Breast epithelium (tissue), 3 donors: Measurements from ENCODE around the gene LRP2.

Experiments
- CTCF ChIP-seq, 3 donors: fragments of 450-650 bp; IDR thresholded peaks; one replicate each; pipeline ENCODE4 v1.5.1; 2016 to 2017; ENCODE audit warnings: antibody characterized with exemption in 3 of 3, mild to moderate bottlenecking in 3 of 3, moderate library complexity in 3 of 3
- POLR2A ChIP-seq: fragments of 450-650 bp; IDR thresholded peaks from one replicate; pipeline ENCODE4 v1.6.1; 2016; ENCODE audit warnings: antibody characterized with exemption, mild to moderate bottlenecking, moderate library complexity
- POLR2AphosphoS5 ChIP-seq, 3 donors: sonication (generic); formaldehyde crosslinking; IDR thresholded peaks; one replicate each; pipeline ENCODE4 v1.6.1; 2017; ENCODE audit warnings: antibody characterized with exemption in 3 of 3

GRCh38 chr2:169190197-169190775 is 172.0 kb downstream of the LRP2 start:
- no peak for TF ChIP-seq POLR2A
- TF ChIP-seq CTCF (IDR thresholded peaks at IDR 0.05), result no peak
- TF ChIP-seq POLR2AphosphoS5 (IDR thresholded peaks at IDR 0.05), result no peak
